HEK293 (cell line): ENCODE results near the gene ASCL3.

Source experiments
- CTCF ChIA-PET: fragments of 350-600 bp; formaldehyde crosslinking; extraction: SDS; loops from one replicate; lab custom pipeline; 2021; ENCODE audit warnings: antibody characterized with exemption; lab: Yijun Ruan, JAX
- POLR2A ChIA-PET: fragments of 300-600 bp; formaldehyde crosslinking; extraction: SDS; loops from one replicate; lab custom pipeline; 2020; ENCODE audit warnings: antibody characterized with exemption, inconsistent platforms; lab: Yijun Ruan, JAX
- H3K27ac ChIP-seq: fragments of 200-500 bp; sonication (Bioruptor generic); 2 replicates; pipeline ENCODE4 v1.5.1; 2014; ENCODE audit warnings: low read depth, low read length, control low read depth, inconsistent platforms; ENCODE audit errors: extremely low read depth
- H3K36me3 ChIP-seq, 2 experiments: fragments of 200-500 bp in 1 of 2; sonication (Bioruptor generic) in 1 of 2; 1 replicate in 1 of 2; 2 replicates in 1 of 2; pipeline ENCODE4 v1.5.1; 2014 to 2017; ENCODE audit warnings: inconsistent platforms in 2 of 2, low read length in 2 of 2; ENCODE audit not compliant: control insufficient read depth in 2 of 2, insufficient read depth in 1 of 2
- H3K4me1 ChIP-seq: fragments of 200-500 bp; sonication (Bioruptor generic); 2 replicates; pipeline ENCODE4 v1.5.1; 2014; ENCODE audit warnings: mild to moderate bottlenecking, low read length, inconsistent platforms; ENCODE audit not compliant: control insufficient read depth, insufficient read depth
- H3K4me3 ChIP-seq: 2 replicates; pipeline ENCODE4 v1.5.1; 2011; ENCODE audit warnings: low read depth, mild to moderate bottlenecking, control low read depth, low read length, moderate library complexity
- H3K9me3 ChIP-seq: fragments of 200-500 bp; sonication (Bioruptor generic); 2 replicates; pipeline ENCODE4 v1.5.1; 2014; ENCODE audit warnings: low read depth, low read length, inconsistent platforms; ENCODE audit not compliant: control insufficient read depth, insufficient read depth
- ATF2 ChIP-seq: fragments of 450-650 bp; formaldehyde crosslinking; IDR thresholded peaks from 2 replicates; pipeline ENCODE4 v1.5.1; 2016; ENCODE audit warnings: missing biosample characterization, missing genetic modification characterization, low read depth
- KLF1 ChIP-seq: fragments of 450-650 bp; formaldehyde crosslinking; IDR thresholded peaks from 2 replicates; pipeline ENCODE4 v1.5.1; 2016; ENCODE audit warnings: missing biosample characterization, missing genetic modification characterization
- KLF16 ChIP-seq: fragments of 450-650 bp; formaldehyde crosslinking; IDR thresholded peaks from 2 replicates; pipeline ENCODE4 v1.5.1; 2017; ENCODE audit warnings: missing biosample characterization, missing genetic modification characterization
- PRDM6 ChIP-seq: fragments of 450-650 bp; formaldehyde crosslinking; IDR thresholded peaks from 2 replicates; pipeline ENCODE4 v1.5.1; 2017; ENCODE audit warnings: missing biosample characterization, missing genetic modification characterization
- SP7 ChIP-seq: fragments of 450-650 bp; formaldehyde crosslinking; IDR thresholded peaks from 2 replicates; pipeline ENCODE4 v1.5.1; 2016; ENCODE audit warnings: missing biosample characterization, missing genetic modification characterization
- YY2 ChIP-seq: fragments of 450-650 bp; formaldehyde crosslinking; IDR thresholded peaks from 2 replicates; pipeline ENCODE4 v1.5.1; 2016; ENCODE audit warnings: missing biosample characterization, missing genetic modification characterization
- ZBTB7A ChIP-seq: fragments of 450-650 bp; formaldehyde crosslinking; IDR thresholded peaks from 2 replicates; pipeline ENCODE4 v1.5.1; 2016; ENCODE audit warnings: low read depth, missing biosample characterization, missing genetic modification characterization
- ZNF23 ChIP-seq: fragments of 450-650 bp; formaldehyde crosslinking; IDR thresholded peaks from 2 replicates; pipeline ENCODE4 v1.5.1; 2016; ENCODE audit warnings: missing biosample characterization, missing genetic modification characterization, borderline replicate concordance
- ZNF26 ChIP-seq: fragments of 450-650 bp; formaldehyde crosslinking; IDR thresholded peaks from 2 replicates; pipeline ENCODE4 v1.5.1; 2016; ENCODE audit warnings: missing biosample characterization, missing genetic modification characterization
- ZNF350 ChIP-seq: fragments of 450-650 bp; formaldehyde crosslinking; IDR thresholded peaks from 2 replicates; pipeline ENCODE4 v1.5.0; 2017; ENCODE audit warnings: missing biosample characterization, mild to moderate bottlenecking, missing genetic modification characterization
- ZNF37A ChIP-seq: fragments of 450-650 bp; IDR thresholded peaks from 2 replicates; pipeline ENCODE4 v1.5.1; 2018; ENCODE audit warnings: missing biosample characterization, missing genetic modification characterization
- ZNF416 ChIP-seq: fragments of 450-650 bp; formaldehyde crosslinking; IDR thresholded peaks from 2 replicates; pipeline ENCODE4 v1.5.1; 2016; ENCODE audit warnings: missing biosample characterization, missing genetic modification characterization
- ZNF626 ChIP-seq: fragments of 450-650 bp; sonication (Bioruptor Pico); formaldehyde crosslinking; IDR thresholded peaks from 2 replicates; pipeline ENCODE4 v1.5.1; 2018; ENCODE audit warnings: missing biosample characterization, missing genetic modification characterization, inconsistent platforms
- ZNF629 ChIP-seq: fragments of 450-650 bp; formaldehyde crosslinking; IDR thresholded peaks from 2 replicates; pipeline ENCODE4 v1.5.1; 2017; ENCODE audit warnings: missing biosample characterization, missing genetic modification characterization
- ZNF747 ChIP-seq: fragments of 450-650 bp; formaldehyde crosslinking; IDR thresholded peaks from 2 replicates; pipeline ENCODE4 v1.5.1; 2016; ENCODE audit warnings: missing biosample characterization, missing genetic modification characterization
- ZNF777 ChIP-seq: fragments of 450-650 bp; formaldehyde crosslinking; IDR thresholded peaks from 2 replicates; pipeline ENCODE4 v1.5.1; 2017; ENCODE audit warnings: missing biosample characterization, missing genetic modification characterization, borderline replicate concordance
- ZNF791 ChIP-seq: fragments of 450-650 bp; formaldehyde crosslinking; IDR thresholded peaks from 2 replicates; pipeline ENCODE4 v1.5.1; 2016; ENCODE audit warnings: missing biosample characterization, missing genetic modification characterization
- TF ChIP-seq, protein P1 (sequence below): fragments of 450-650 bp; formaldehyde crosslinking; IDR thresholded peaks from 2 replicates; pipeline ENCODE4 v1.5.1; 2016; ENCODE audit warnings: missing biosample characterization, missing genetic modification characterization
- TF ChIP-seq, protein P2 (sequence below): fragments of 450-650 bp; formaldehyde crosslinking; IDR thresholded peaks from 2 replicates; pipeline ENCODE4 v1.5.1; 2016; ENCODE audit warnings: missing biosample characterization, missing genetic modification characterization
- TF ChIP-seq, protein P3 (sequence below): fragments of 450-650 bp; formaldehyde crosslinking; IDR thresholded peaks from 2 replicates; pipeline ENCODE4 v1.5.1; 2017; ENCODE audit warnings: missing biosample characterization, missing genetic modification characterization

The ASCL3 gene

GRCh38 chr11:8956860-8957259 is 14.0 kb upstream of the ASCL3 start (continued):
- TF ChIP-seq ZNF416 (tag by site-specific recombination): no peak
- TF ChIP-seq, protein P1, sequence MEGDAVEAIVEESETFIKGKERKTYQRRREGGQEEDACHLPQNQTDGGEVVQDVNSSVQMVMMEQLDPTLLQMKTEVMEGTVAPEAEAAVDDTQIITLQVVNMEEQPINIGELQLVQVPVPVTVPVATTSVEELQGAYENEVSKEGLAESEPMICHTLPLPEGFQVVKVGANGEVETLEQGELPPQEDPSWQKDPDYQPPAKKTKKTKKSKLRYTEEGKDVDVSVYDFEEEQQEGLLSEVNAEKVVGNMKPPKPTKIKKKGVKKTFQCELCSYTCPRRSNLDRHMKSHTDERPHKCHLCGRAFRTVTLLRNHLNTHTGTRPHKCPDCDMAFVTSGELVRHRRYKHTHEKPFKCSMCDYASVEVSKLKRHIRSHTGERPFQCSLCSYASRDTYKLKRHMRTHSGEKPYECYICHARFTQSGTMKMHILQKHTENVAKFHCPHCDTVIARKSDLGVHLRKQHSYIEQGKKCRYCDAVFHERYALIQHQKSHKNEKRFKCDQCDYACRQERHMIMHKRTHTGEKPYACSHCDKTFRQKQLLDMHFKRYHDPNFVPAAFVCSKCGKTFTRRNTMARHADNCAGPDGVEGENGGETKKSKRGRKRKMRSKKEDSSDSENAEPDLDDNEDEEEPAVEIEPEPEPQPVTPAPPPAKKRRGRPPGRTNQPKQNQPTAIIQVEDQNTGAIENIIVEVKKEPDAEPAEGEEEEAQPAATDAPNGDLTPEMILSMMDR (tag by site-specific recombination): no peak
- TF ChIP-seq ZNF626: no peak
- no peak for TF ChIP-seq ATF2 (tag by site-specific recombination)
- TF ChIP-seq ZNF629: no peak
- TF ChIP-seq, protein P2, sequence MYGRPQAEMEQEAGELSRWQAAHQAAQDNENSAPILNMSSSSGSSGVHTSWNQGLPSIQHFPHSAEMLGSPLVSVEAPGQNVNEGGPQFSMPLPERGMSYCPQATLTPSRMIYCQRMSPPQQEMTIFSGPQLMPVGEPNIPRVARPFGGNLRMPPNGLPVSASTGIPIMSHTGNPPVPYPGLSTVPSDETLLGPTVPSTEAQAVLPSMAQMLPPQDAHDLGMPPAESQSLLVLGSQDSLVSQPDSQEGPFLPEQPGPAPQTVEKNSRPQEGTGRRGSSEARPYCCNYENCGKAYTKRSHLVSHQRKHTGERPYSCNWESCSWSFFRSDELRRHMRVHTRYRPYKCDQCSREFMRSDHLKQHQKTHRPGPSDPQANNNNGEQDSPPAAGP (tag by site-specific recombination): no peak
- TF ChIP-seq ZBTB7A (tag by site-specific recombination): no peak
- TF ChIP-seq, all 188 proteins: peak for 0

- CTCF ChIA-PET: interaction anchor here (0.6 to 2.6 kb wide), 6 partner anchors 10 to 86 kb away, joined by 3 to 15 read pairs (median 3); no protein-coding TSS in a partner anchor
- no peak overlapping the region for H3K4me3 ChIP-seq
- TF ChIP-seq ZNF26: no peak
- no peak for TF ChIP-seq KLF1
- TF ChIP-seq ZNF350 (tag by site-specific recombination): no peak
- TF ChIP-seq PRDM6 (tag by site-specific recombination): no peak
- no peak for TF ChIP-seq SP7 (tag by site-specific recombination)
- no peak for TF ChIP-seq KLF16
- no peak for TF ChIP-seq ZNF777 (tag by site-specific recombination)
- TF ChIP-seq ZNF37A: no peak
- no peak for TF ChIP-seq ZNF747
- TF ChIP-seq YY2 (tag by site-specific recombination): no peak
- TF ChIP-seq, protein P3, sequence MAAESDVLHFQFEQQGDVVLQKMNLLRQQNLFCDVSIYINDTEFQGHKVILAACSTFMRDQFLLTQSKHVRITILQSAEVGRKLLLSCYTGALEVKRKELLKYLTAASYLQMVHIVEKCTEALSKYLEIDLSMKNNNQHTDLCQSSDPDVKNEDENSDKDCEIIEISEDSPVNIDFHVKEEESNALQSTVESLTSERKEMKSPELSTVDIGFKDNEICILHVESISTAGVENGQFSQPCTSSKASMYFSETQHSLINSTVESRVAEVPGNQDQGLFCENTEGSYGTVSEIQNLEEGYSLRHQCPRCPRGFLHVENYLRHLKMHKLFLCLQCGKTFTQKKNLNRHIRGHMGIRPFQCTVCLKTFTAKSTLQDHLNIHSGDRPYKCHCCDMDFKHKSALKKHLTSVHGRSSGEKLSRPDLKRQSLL (tag by site-specific recombination): no peak
- TF ChIP-seq ZNF23 (tag by site-specific recombination): no peak
- TF ChIP-seq ZNF791: no peak
- TF ChIP-seq, all 188 proteins: peak for 0
- Histone ChIP-seq H3K9me3 (no peaks in the 10 kb centered on the region), H3K4me1 (no peaks in the 10 kb centered on the region), H3K27ac (no peak overlapping the region), H3K36me3 (peaks cover 0 to 59% of the 10 kb centered on the region in 2 experiments; a peak in 2 of 3 replicates)
- POLR2A ChIA-PET: no interaction called here
These were observed 6.1 kb upstream of the ASCL3 start for GRCh38 chr11:8948886-8949285.
